Measurements from ENCODE around the gene STK24.

- TF ChIP-seq FOXM1 (IDR thresholded peaks at IDR 0.05; ENCODE audit: borderline replicate concordance, low read depth), result no peak
- no peak for TF ChIP-seq RAD21 (IDR thresholded peaks at IDR 0.05; ENCODE audit: low read depth)
- no peak for TF ChIP-seq EP300 (IDR thresholded peaks at IDR 0.05; ENCODE audit: borderline replicate concordance)
- no peak for TF ChIP-seq REST (IDR thresholded peaks at IDR 0.05; ENCODE audit: low read depth)
- no peak for TF ChIP-seq TAF1 (IDR thresholded peaks at IDR 0.05; ENCODE audit: low read depth)
- TF ChIP-seq CEBPB (IDR thresholded peaks at IDR 0.05), result no peak
- TF ChIP-seq CREB1 (IDR thresholded peaks at IDR 0.05; ENCODE audit: low read depth), result no peak
- no peak for TF ChIP-seq MAX (IDR thresholded peaks at IDR 0.05)
- no peak for TF ChIP-seq NFIC (IDR thresholded peaks at IDR 0.05)
- no peak for TF ChIP-seq YY1 (IDR thresholded peaks at IDR 0.05; ENCODE audit: low read depth)
- TF ChIP-seq TCF12 (IDR thresholded peaks at IDR 0.05; ENCODE audit: low read depth), result no peak
- TF ChIP-seq ZBTB7A (IDR thresholded peaks at IDR 0.05; ENCODE audit: low read depth), result no peak
Measured at GRCh38 chr13:98405690-98406344, 171.1 kb downstream of the STK24 start.
